HepG2 (cell line): ENCODE data around the gene DDOST. TPM values are rescaled to one million over a fixed set of nuclear protein-coding genes. Genes with fewer than 3 reads are reported as not detected.

Source experiments
- AGO2 ChIP-seq: fragments of 200-400 bp; formaldehyde crosslinking; optimal IDR thresholded peaks from 2 replicates; pipeline ENCODE3; 2017; ENCODE audit warnings: mild to moderate bottlenecking, low read depth, low read length, moderate library complexity
- BRCA1 ChIP-seq: sonication (generic); formaldehyde crosslinking; IDR thresholded peaks from 2 replicates; pipeline ENCODE4 v1.4.0; 2020; ENCODE audit warnings: missing genetic modification reagents
- DDIT3 ChIP-seq: sonication (generic); formaldehyde crosslinking; IDR thresholded peaks from 2 replicates; pipeline ENCODE4 v1.4.0; 2020; ENCODE audit warnings: mild to moderate bottlenecking, missing genetic modification reagents
- MAFG ChIP-seq: sonication (generic); formaldehyde crosslinking; IDR thresholded peaks from 2 replicates; pipeline ENCODE4 v1.5.1; 2020; ENCODE audit warnings: mild to moderate bottlenecking, missing genetic modification reagents
- RARA ChIP-seq: IDR thresholded peaks from 2 replicates; pipeline ENCODE4 v1.6.1; 2016; ENCODE audit warnings: missing genetic modification reagents, missing compliant biosample characterization
- REL ChIP-seq: sonication (generic); formaldehyde crosslinking; conservative IDR thresholded peaks from 2 replicates; pipeline ENCODE4 v1.8.0; 2022; ENCODE audit warnings: mild to moderate bottlenecking, missing genetic modification reagents, moderate library complexity
- ZFX ChIP-seq: sonication (generic); formaldehyde crosslinking; IDR thresholded peaks from 2 replicates; pipeline ENCODE4 v1.4.0; 2020; ENCODE audit warnings: mild to moderate bottlenecking, low read depth, missing genetic modification reagents, moderate library complexity
- ZFYVE20 ChIP-seq: sonication (generic); formaldehyde crosslinking; IDR thresholded peaks from 2 replicates; pipeline ENCODE4 v1.8.0; 2023; ENCODE audit warnings: low read depth, mild to moderate bottlenecking, moderate library complexity, missing genetic modification reagents, borderline replicate concordance
- ZMAT3 ChIP-seq: sonication (generic); formaldehyde crosslinking; conservative IDR thresholded peaks from 2 replicates; pipeline ENCODE4 v1.7.0; 2021; ENCODE audit warnings: missing genetic modification reagents
- ZNF558 ChIP-seq: sonication (generic); formaldehyde crosslinking; IDR thresholded peaks from 2 replicates; pipeline ENCODE4 v1.9.0; 2022; ENCODE audit warnings: mild to moderate bottlenecking, missing genetic modification reagents, borderline replicate concordance
- ZNF83 ChIP-seq: sonication (generic); formaldehyde crosslinking; IDR thresholded peaks from 2 replicates; pipeline ENCODE4 v1.4.0; 2020; ENCODE audit warnings: missing genetic modification reagents, mild to moderate bottlenecking, borderline replicate concordance
- polyA plus RNA-seq, 8 experiments: library from polyadenylated mRNA; depleted of rRNA in 3 of 8; stranded (reverse) in 7 of 8; unstranded in 1 of 8; fragments of >200 nt; fragmentation: Illumina TruSeq in 4 of 8; extraction: Trizol in 4 of 8; gene quantifications; 2 replicates each; pipeline versions ENCODE4 v1.2.1 to v1.2.3, GENCODE V29; 2011 to 2016; ENCODE audit warnings: low read depth in 4 of 8, missing spikeins in 1 of 8, mixed read lengths in 1 of 8; ENCODE audit not compliant: insufficient read depth in 1 of 8
- total RNA-seq, 5 experiments: library from RNA; depleted of rRNA; stranded (reverse); fragments of >200 nt; fragmentation: Illumina TruSeq; extraction: Trizol; gene quantifications; 2 replicates each; pipeline ENCODE4 v1.2.3, GENCODE V29; 2016; ENCODE audit warnings: low read depth in 1 of 5
- TF ChIP-seq, protein P1 (sequence below): sonication (generic); formaldehyde crosslinking; IDR thresholded peaks from 2 replicates; pipeline ENCODE4 v1.4.0; 2020; ENCODE audit warnings: mild to moderate bottlenecking, missing genetic modification reagents, borderline replicate concordance
- TF ChIP-seq, protein P2 (sequence below): IDR thresholded peaks from 2 replicates; pipeline ENCODE4 v1.6.1; 2012; ENCODE audit warnings: low read depth, low read length, improper control_type of control experiment
- TF ChIP-seq, protein P3 (sequence below): sonication (generic); formaldehyde crosslinking; conservative IDR thresholded peaks from 2 replicates; pipeline ENCODE4 v1.8.0; 2022; ENCODE audit warnings: missing genetic modification reagents

Gene DDOST
- total and polyA plus RNA-seq, 2 of the 13 experiments (the other 11 are each of a cell fraction or from before 2014, with no cell fraction given) = 335 to 494 TPM

DNA sequence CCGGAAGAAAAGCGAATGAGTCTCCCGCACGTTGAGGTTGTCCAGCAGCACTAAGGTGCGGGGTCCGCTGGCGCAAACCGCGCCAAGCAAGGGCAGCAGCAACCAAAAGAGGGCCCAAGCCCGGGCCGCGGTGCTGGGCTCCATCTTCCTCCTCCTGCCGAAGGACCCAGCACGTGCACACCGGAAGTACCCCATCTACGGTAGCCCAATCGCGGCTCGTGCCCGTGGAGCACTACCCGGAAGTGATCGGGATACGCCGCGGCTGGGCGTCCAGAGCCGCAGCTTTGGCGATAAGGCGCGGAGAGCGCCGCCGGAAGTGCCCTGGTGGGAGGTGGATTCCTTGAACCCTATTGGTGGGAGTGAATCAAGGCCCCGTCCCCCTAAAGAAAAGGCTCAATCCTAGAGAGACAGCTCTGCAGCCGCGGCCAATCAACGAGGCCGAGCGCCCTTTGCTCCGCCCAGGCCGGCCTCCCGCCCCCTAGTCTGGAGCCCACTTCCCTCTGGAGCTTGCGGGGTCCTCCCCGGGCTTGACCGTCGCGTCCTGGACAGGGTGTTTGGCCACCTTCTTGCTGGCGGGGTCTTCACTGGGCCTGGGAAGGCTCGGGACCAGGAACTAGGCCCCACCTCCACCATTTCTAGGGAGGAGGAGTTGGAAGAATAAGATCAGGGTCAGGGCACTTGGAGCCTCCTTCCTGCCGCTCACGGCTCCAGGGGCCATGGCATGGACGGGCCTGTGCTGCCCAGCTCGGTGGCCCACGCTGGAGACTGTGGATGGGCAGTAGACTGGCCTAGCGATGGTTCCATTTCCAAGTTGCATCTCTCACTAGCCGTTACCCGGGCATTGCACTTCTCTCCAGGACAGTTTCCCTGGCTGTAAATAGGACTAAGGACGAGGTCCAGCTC lies at the start of gene DDOST (continued):
- TF ChIP-seq, protein P1, sequence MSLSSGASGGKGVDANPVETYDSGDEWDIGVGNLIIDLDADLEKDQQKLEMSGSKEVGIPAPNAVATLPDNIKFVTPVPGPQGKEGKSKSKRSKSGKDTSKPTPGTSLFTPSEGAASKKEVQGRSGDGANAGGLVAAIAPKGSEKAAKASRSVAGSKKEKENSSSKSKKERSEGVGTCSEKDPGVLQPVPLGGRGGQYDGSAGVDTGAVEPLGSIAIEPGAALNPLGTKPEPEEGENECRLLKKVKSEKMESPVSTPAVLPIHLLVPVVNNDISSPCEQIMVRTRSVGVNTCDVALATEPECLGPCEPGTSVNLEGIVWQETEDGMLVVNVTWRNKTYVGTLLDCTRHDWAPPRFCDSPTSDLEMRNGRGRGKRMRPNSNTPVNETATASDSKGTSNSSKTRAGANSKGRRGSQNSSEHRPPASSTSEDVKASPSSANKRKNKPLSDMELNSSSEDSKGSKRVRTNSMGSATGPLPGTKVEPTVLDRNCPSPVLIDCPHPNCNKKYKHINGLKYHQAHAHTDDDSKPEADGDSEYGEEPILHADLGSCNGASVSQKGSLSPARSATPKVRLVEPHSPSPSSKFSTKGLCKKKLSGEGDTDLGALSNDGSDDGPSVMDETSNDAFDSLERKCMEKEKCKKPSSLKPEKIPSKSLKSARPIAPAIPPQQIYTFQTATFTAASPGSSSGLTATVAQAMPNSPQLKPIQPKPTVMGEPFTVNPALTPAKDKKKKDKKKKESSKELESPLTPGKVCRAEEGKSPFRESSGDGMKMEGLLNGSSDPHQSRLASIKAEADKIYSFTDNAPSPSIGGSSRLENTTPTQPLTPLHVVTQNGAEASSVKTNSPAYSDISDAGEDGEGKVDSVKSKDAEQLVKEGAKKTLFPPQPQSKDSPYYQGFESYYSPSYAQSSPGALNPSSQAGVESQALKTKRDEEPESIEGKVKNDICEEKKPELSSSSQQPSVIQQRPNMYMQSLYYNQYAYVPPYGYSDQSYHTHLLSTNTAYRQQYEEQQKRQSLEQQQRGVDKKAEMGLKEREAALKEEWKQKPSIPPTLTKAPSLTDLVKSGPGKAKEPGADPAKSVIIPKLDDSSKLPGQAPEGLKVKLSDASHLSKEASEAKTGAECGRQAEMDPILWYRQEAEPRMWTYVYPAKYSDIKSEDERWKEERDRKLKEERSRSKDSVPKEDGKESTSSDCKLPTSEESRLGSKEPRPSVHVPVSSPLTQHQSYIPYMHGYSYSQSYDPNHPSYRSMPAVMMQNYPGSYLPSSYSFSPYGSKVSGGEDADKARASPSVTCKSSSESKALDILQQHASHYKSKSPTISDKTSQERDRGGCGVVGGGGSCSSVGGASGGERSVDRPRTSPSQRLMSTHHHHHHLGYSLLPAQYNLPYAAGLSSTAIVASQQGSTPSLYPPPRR = no peak
- no peak for TF ChIP-seq BRCA1 (CRISPR knock-in tag)
- peak; percentile 92; the same call in 1 of the 2 replicates for TF ChIP-seq ZNF558 (CRISPR knock-in tag)
- peak; percentile 55; the same call in 1 of the 2 replicates for TF ChIP-seq ZMAT3 (CRISPR knock-in tag)
- no peak for TF ChIP-seq ZFYVE20 (CRISPR knock-in tag)
- TF ChIP-seq, protein P2, sequence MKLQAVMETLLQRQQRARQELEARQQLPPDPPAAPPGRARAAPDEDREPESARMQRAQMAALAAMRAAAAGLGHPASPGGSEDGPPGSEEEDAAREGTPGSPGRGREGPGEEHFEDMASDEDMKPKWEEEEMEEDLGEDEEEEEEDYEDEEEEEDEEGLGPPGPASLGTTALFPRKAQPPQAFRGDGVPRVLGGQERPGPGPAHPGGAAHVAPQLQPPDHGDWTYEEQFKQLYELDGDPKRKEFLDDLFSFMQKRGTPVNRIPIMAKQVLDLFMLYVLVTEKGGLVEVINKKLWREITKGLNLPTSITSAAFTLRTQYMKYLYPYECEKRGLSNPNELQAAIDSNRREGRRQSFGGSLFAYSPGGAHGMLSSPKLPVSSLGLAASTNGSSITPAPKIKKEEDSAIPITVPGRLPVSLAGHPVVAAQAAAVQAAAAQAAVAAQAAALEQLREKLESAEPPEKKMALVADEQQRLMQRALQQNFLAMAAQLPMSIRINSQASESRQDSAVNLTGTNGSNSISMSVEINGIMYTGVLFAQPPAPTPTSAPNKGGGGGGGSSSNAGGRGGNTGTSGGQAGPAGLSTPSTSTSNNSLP = no peak
- TF ChIP-seq REL (CRISPR knock-in tag) = 0 out of 2 replicates have a peak, but pooled peaks have one; percentile 4
- TF ChIP-seq DDIT3 (CRISPR knock-in tag) = no peak
- TF ChIP-seq AGO2 = peak; percentile 36
- no peak for TF ChIP-seq ZNF83 (CRISPR knock-in tag)
- no peak for TF ChIP-seq MAFG (CRISPR knock-in tag)
- TF ChIP-seq ZFX (CRISPR knock-in tag) = peak; percentile 94
- 0 out of 2 replicates have a peak, but pooled peaks have one; percentile 2 for TF ChIP-seq RARA
- TF ChIP-seq, protein P3, sequence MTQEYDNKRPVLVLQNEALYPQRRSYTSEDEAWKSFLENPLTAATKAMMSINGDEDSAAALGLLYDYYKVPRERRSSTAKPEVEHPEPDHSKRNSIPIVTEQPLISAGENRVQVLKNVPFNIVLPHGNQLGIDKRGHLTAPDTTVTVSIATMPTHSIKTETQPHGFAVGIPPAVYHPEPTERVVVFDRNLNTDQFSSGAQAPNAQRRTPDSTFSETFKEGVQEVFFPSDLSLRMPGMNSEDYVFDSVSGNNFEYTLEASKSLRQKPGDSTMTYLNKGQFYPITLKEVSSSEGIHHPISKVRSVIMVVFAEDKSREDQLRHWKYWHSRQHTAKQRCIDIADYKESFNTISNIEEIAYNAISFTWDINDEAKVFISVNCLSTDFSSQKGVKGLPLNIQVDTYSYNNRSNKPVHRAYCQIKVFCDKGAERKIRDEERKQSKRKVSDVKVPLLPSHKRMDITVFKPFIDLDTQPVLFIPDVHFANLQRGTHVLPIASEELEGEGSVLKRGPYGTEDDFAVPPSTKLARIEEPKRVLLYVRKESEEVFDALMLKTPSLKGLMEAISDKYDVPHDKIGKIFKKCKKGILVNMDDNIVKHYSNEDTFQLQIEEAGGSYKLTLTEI (CRISPR knock-in tag) = no peak
